ENCODE data around the gene TSEN54.

Gene TSEN54

DNA sequence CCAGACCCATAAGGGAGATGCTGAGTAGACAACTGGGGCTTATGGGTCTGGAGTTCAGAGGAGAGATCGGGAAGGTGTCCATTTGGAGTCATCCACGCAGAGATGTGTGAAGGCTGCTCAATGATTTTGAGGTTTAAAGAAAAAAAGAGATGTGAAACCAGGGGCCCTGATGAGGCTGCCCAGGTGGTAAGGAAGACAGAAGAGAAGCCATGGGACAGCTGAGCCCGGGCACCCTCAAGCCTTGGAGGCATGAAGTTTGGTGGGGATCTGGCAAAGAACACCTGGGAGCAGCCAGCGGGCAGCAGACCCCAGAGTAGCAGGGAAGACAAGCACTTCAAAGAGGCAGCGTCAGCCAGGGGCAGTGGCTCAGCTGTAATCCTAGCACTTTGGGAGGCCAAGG, 50.5 kb downstream of the TSEN54 start:
- DNase-seq, result no peak

GRCh38 chr17:75568412-75569255, 52.3 kb downstream of the TSEN54 start:
- no peak for DNase-seq

- DNase-seq, result no peak
These were observed 53.8 kb downstream of the TSEN54 start for GRCh38 chr17:75570034-75570676.

DNA sequence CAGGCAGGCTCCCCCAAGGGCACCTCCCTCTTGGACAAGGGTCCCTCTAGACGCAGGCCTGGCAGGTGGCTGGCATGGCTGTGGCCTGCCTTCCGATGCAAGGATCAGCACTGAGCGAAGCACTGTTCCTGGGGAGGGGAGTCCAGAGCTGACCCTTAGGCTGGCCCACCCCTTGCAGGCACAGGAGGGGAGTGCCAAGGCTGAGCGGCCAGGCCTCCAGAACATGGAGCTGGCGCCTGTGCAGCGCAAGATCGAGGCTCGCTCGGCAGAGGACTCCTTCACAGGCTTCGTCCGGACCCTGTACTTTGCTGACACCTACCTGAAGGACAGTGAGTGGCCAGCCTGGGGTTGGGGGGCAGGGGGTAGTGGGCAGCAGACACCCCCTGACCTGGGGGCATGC, 54.4 kb downstream of the TSEN54 start:
- no peak for DNase-seq

GRCh38 chr17:75571197-75571884, 55.0 kb downstream of the TSEN54 start:
- no peak for DNase-seq

- DNase-seq, result no peak
These were observed 55.5 kb downstream of the TSEN54 start for GRCh38 chr17:75571885-75572215.

DNA sequence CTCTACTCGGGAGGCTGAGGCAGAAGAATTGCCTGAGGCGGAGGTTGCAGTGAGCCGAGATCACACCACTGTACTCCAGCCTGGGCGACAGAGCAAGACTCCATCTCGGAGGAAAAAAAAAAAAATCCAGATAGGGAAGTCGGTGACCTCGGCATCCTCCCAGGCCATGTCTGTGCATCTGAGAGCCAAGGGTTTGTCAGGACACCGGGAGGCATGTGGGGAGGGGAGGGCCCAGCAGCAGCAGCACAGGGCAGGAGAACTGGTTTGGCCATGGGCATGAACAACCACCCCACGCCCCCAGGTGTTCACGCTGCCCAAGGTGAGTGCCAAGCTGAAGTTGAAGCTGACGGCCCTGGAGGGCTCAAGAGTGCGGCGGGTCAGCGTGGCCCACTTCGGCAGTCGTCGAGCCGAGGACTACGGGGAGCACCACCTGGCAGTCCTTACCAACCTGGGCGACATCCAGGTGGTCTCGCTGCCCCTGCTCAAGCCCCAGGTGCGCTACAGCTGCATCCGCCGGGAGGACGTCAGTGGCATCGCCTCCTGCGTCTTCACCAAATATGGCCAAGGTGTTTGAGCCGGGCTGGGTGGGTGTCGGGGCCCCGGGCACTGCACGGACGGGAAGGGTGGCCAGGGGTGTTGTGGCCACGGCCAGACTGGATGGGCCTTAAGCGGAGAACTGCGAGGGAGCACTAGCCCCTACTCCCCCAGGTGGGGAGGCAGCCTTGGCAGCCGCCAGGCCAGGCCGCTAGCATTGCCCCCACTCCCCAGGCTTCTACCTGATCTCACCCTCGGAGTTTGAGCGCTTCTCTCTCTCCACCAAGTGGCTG, 56.6 kb downstream of the TSEN54 start:
- DNase-seq, result no peak

DNA sequence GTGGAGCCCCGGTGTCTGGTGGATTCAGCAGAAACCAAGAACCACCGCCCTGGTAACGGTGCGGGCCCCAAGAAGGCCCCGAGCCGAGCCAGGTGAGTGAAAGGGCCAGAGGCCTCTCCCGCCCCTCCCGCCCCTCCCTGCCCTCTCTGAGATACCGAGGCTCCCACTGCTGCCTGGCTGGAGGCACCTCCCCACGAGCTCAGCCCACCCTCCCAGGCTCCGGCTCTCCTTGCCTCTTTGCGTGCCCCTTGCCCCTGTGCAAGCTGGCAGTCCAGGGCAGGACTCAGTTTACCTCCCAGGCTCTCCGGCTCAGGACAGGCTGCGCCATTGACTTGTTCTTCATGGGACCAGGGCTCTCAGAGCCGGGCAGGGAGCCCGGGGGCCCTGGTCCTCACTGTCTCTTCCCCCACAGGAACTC, 57.2 kb downstream of the TSEN54 start:
- no peak for DNase-seq

DNA sequence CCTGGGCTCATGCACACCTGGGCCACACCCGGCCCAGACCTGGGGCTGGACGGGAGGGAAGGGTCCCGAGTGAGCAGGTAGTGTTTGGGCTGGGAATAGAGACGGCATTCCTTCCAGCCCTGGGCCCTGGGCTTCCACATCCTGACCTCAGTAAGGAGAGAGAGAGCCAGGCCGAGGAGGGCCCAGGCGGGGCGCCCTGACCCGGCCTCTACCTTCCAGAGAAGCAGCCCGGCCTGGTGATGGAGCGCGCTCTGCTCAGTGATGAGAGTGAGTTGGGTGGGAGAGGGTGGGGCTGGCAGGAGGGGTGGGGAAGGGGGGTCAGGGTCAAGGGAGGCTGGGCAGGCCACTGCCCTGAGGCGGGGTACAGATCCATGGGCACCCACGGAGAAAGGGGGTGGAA, 57.7 kb downstream of the TSEN54 start:
- no peak for DNase-seq

Data from NCI-H774 (cell line).